Cardiac fibroblast (primary cell): ENCODE results near the gene HERPUD1.

Experiments
- DNase-seq, 2 donors: peaks; one replicate each; pipeline versions ENCODE4 v3.0.0 to v3.0.0-alpha.2; 2010; ENCODE audit warnings: low read depth in 2 of 2
- H3K4me3 ChIP-seq, 2 donors: replicated peaks in 1 of 2; 1 replicate in 1 of 2; 2 replicates in 1 of 2; pipeline ENCODE4 v1.5.1; 2011; ENCODE audit warnings: low read depth in 2 of 2, low read length in 2 of 2, mild to moderate bottlenecking in 2 of 2, moderate library complexity in 1 of 2
- TF ChIP-seq, protein P1 (sequence below): IDR thresholded peaks from one replicate; pipeline ENCODE4 v1.5.1; 2011; ENCODE audit warnings: low read depth, mild to moderate bottlenecking, low read length, inconsistent platforms

The HERPUD1 gene

DNA sequence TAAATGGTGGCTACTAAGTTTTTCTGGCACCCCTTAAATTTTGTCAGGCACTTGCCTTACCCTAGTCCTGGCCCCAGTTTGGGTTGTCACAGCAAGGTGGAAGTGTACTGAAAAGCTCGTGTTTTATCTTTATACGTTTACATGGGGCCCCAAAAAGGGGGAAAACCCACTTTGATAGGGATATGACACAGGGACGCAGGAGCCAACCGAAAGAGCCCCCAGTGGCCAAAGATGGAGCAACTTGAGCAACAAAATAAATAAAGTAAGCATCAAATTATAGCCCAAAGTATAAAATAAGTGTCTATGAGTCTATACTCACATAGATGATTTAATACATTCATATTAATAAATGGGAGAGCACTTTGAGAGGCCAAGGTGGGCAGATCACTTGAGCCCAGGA, 24.8 kb downstream of the HERPUD1 start:
- no peak for DNase-seq
- H3K4me3 ChIP-seq: no peak overlapping the region
- TF ChIP-seq, protein P1, sequence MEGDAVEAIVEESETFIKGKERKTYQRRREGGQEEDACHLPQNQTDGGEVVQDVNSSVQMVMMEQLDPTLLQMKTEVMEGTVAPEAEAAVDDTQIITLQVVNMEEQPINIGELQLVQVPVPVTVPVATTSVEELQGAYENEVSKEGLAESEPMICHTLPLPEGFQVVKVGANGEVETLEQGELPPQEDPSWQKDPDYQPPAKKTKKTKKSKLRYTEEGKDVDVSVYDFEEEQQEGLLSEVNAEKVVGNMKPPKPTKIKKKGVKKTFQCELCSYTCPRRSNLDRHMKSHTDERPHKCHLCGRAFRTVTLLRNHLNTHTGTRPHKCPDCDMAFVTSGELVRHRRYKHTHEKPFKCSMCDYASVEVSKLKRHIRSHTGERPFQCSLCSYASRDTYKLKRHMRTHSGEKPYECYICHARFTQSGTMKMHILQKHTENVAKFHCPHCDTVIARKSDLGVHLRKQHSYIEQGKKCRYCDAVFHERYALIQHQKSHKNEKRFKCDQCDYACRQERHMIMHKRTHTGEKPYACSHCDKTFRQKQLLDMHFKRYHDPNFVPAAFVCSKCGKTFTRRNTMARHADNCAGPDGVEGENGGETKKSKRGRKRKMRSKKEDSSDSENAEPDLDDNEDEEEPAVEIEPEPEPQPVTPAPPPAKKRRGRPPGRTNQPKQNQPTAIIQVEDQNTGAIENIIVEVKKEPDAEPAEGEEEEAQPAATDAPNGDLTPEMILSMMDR: peak; percentile 24

DNA sequence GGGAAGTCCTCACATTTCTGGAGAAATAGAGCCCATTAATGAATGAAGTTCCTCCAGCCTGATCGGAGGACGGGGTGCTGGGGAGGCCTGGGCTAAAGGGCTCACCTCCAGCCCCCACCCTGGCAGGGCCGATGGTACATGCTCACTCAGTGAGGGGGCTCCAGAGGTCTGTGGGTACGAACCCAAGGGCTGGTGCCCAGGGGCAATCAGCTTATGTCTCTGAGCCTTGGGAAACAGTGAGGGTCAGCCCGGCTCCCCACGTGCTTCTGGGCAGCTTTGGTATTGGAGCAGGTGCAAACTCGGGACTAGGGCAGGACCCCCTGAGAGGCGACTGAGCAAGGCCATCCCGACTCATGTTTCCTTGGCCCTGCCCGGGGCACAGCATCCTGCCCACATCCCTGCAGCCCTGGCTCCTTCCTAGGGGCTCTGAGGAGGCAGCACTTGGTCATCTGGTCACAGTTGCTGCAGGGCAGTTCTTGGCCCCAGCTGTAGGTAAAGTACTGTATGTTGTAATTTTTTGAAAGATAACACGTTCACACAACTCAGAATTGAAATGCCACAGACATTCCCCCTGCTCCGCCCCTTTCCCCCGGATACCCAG, 28.8 kb downstream of the HERPUD1 start:
- TF ChIP-seq, protein P1: no peak
- DNase-seq: peak; percentile 52 to 64
- no peak overlapping the region for H3K4me3 ChIP-seq

DNA sequence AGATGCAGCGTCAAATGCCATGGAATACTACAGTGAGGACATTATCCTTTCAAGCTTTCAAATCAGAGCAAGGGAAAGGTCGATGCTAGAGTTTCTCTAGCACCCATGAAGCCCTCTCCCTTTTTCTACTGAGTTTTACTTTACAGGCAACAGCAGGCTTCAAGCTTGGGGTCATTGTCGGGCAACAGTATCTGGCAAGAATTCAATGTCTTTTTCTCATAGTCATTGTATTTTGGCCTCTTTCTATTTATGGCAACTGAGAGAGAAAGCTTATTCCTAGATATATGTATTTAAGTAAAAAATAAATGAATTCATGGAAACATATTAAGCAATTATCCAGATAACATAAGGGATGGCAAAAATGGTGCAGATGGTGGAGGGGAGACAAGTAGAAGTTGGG, 29.4 kb downstream of the HERPUD1 start:
- TF ChIP-seq, protein P1: no peak
- DNase-seq: peak; percentile 54 to 72
- no peak overlapping the region for H3K4me3 ChIP-seq

DNA sequence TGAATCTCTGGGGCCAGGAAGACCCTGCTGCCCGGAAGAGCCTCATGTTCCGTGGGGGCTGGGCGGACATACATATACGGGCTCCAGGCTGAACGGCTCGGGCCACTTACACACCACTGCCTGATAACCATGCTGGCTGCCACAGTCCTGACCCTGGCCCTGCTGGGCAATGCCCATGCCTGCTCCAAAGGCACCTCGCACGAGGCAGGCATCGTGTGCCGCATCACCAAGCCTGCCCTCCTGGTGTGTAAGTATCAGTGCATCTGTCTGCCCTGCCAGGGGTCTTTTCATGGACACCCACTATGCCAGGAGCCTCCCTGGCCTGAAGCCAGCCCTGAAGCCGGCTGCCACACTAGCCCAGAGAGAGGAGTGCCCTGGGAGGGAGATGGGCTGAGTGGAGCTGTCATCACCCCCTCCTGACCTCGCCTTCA, 29.9 kb downstream of the HERPUD1 start, which contains the start of gene CETP:
Gene CETP, plus strand, starts transcription at position 100 of the 431 bp plus-strand sequence. Its CDS starts 30 bp downstream, at position 130.
- H3K4me3 ChIP-seq: no peak within 1 kb of the TSS
- no peak for DNase-seq
- TF ChIP-seq, protein P1: no peak

DNA sequence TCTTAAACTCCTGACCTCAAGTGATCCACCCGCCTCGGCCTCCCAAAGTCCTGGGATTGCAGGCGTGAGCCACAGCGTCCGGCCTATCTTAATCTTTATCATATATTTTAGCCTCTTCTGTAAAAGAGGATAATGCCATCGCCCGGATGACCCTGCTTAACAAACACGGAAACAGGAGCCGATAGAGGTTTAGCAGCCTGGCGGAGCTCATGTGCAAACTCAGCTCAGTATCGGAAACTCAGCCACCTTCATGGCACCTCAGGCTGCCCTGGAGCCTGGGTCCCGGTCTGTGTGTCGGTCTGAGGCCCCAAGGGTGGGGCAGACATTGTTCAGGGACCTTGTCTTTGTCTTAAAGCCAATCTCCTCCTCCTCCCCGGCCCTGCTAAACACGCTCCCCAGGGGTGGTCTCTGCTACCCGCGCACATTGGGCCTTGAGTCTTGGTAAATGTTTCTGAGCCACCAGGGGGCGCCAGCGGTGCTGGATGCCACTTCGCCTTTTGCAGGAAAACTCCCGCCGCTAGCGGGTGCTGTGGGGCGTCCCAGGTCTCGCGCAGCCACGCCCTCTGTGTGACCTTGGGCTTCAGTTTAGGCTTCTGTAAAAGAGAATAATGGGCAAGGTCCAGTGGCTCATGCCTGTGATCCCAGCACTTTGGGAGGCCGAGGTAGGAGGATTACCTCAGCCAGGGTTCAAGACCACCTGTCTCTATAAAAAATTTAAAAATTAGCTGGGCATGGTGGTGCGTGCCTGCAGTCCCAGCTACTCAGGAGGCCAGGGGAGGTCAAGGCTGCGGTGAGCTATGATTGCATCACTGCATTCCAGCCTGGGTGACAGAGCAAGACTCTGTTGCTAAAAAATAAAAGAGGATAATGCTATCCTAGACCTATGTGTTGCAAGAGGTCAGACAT, 32.6 kb downstream of the HERPUD1 start:
- DNase-seq: peak; percentile 85 to 96
- no peak overlapping the region for H3K4me3 ChIP-seq
- TF ChIP-seq, protein P1: peak; percentile 88

DNA sequence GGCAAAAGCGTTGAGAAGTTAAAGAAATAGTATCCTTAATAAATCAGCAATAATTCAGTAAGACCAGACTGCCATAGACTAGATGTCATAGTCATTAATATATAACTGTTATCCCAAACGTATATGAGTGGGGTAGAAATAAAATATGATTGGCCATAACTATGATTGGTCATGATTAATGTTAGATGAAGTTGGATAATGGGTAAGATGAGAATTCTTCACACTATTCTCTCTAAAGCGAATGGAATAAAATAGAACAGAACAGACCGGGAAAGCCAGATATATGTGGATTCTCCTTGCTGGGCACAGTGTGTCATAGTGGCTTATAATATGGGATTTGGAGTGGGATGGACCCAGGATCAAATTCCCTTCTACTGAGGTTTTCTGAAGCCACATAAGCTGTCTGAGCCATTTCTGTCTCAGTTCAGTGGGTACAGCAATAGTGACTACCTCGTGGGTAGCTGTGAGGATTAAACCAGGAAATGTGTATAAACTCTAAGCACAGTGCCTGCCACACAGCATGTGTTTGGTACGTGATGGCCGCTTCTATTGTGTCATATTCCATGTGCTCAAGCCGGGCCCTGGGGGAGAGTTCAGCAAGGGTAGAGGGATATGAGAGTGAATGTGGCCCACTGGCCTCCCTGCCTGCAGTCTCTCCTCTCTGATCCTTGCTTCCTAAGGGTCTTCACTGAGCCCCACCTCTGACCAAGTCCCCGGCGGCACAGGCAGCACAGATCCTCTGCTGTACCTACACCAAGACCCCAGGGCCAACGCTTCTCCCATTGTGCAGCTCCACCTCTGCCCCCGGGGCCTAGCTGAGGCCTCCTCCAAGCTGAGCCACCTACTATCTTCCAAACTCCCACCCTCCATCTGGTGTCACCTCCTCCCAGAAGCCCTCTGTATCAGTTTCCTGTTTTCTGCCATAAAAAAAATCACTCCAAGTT, 33.5 kb downstream of the HERPUD1 start:
- TF ChIP-seq, protein P1: no peak
- no peak overlapping the region for H3K4me3 ChIP-seq
- DNase-seq: peak in 1 of 2 donors; percentile 34
